ENCODE measurements around the gene FLNB.

FLNB gene

GRCh38 chr3:58065700-58066167, 57.5 kb downstream of the FLNB start:
- H3K27ac Mint-ChIP-seq = peak overlapping the region; percentile 94 to 98 (median 95)
- no peak overlapping the region for H3K4me3 Mint-ChIP-seq
- H3K27me3 Mint-ChIP-seq (ENCODE audit: low read depth) = no peaks in the 10 kb centered on the region
- H3K36me3 Mint-ChIP-seq (ENCODE audit: low read depth) = no peaks in the 10 kb centered on the region
- TF ChIP-seq CTCF (IDR thresholded peaks at IDR 0.05; ENCODE audit: unreplicated experiment in 3 of 3) = no peak
- H3K9me3 Mint-ChIP-seq = no peaks in the 10 kb centered on the region
- H3K4me1 Mint-ChIP-seq = peaks cover 67% of the 10 kb centered on the region

GRCh38 chr3:58066842-58067241, 58.6 kb downstream of the FLNB start:
- H3K27ac Mint-ChIP-seq = peak overlapping the region; percentile 94 to 98 (median 97)
- peak overlapping the region in 2 of 3 experiments; percentile 22 to 61 for H3K4me3 Mint-ChIP-seq
- H3K36me3 Mint-ChIP-seq (ENCODE audit: low read depth) = no peaks in the 10 kb centered on the region
- H3K27me3 Mint-ChIP-seq (ENCODE audit: low read depth) = no peaks in the 10 kb centered on the region
- TF ChIP-seq CTCF (IDR thresholded peaks at IDR 0.05; ENCODE audit: unreplicated experiment in 3 of 3) = no peak
- H3K9me3 Mint-ChIP-seq = no peaks in the 10 kb centered on the region
- peaks cover 64% of the 10 kb centered on the region for H3K4me1 Mint-ChIP-seq

GRCh38 chr3:58068122-58068809, 60.0 kb downstream of the FLNB start:
- no peaks in the 10 kb centered on the region for H3K36me3 Mint-ChIP-seq (ENCODE audit: low read depth)
- H3K27me3 Mint-ChIP-seq (ENCODE audit: low read depth) = no peaks in the 10 kb centered on the region
- no peak overlapping the region for H3K4me3 Mint-ChIP-seq
- TF ChIP-seq CTCF (IDR thresholded peaks at IDR 0.05; ENCODE audit: unreplicated experiment in 3 of 3) = no peak
- H3K9me3 Mint-ChIP-seq = no peaks in the 10 kb centered on the region
- peak overlapping the region; percentile 64 to 98 (median 89) for H3K27ac Mint-ChIP-seq
- peaks cover 64% of the 10 kb centered on the region for H3K4me1 Mint-ChIP-seq

- no peaks in the 10 kb centered on the region for H3K27me3 Mint-ChIP-seq (ENCODE audit: low read depth)
- peak overlapping the region; percentile 94 to 97 (median 95) for H3K27ac Mint-ChIP-seq
- H3K36me3 Mint-ChIP-seq (ENCODE audit: low read depth) = peaks cover 7% of the 10 kb centered on the region
- peak overlapping the region in 1 of 3 experiments; percentile 70 for H3K4me3 Mint-ChIP-seq
- H3K9me3 Mint-ChIP-seq = no peaks in the 10 kb centered on the region
- no peak for TF ChIP-seq CTCF (IDR thresholded peaks at IDR 0.05; ENCODE audit: unreplicated experiment in 3 of 3)
- H3K4me1 Mint-ChIP-seq = peaks cover 62% of the 10 kb centered on the region
These were observed 63.3 kb downstream of the FLNB start for GRCh38 chr3:58071480-58071971.

- no peaks in the 10 kb centered on the region for H3K27me3 Mint-ChIP-seq (ENCODE audit: low read depth)
- no peak for TF ChIP-seq CTCF (IDR thresholded peaks at IDR 0.05; ENCODE audit: unreplicated experiment in 3 of 3)
- H3K27ac Mint-ChIP-seq = peak overlapping the region; percentile 94 to 97 (median 95)
- H3K4me1 Mint-ChIP-seq = peaks cover 55% of the 10 kb centered on the region
- H3K36me3 Mint-ChIP-seq (ENCODE audit: low read depth) = peaks cover 7% of the 10 kb centered on the region
- H3K9me3 Mint-ChIP-seq = no peaks in the 10 kb centered on the region
- H3K4me3 Mint-ChIP-seq = peak overlapping the region in 2 of 3 experiments; percentile 52 to 70
These were observed 64.0 kb downstream of the FLNB start for GRCh38 chr3:58072052-58072762.
